ENCODE data around the gene BCL2L11. TPM values are rescaled to one million over a fixed set of nuclear protein-coding genes. Genes with fewer than 3 reads are reported as not detected.

The BCL2L11 gene
- total and polyA plus RNA-seq, 2 experiments from 2014 or later = 10.6 to 22.5 TPM

- TF ChIP-seq ETS1 (IDR thresholded peaks at IDR 0.05) (no peak), REST (IDR thresholded peaks at IDR 0.05; ENCODE audit: unreplicated experiment) (no peak), NANOG (IDR thresholded peaks at IDR 0.05; ENCODE audit: borderline replicate concordance) (no peak), ZNF331 (CRISPR knock-in tag; IDR thresholded peaks at IDR 0.05; ENCODE audit: low read depth) (no peak)
Measured at GRCh38 chr2:111148925-111149324, 28.2 kb downstream of the BCL2L11 start (continued).

GRCh38 chr2:111149882-111150455, 29.3 kb downstream of the BCL2L11 start:
- H3K4me1 ChIP-seq (ENCODE audit: insufficient read depth) = peaks cover 5% of the 10 kb centered on the region; the same call in 1 of the 2 replicates
- no peak for ATAC-seq
- Mint-ChIP-seq H3K9me3 (no peaks in the 10 kb centered on the region), H3K27me3 (ENCODE audit: insufficient read depth, low read depth, poor library complexity) (peaks cover 2% of the 10 kb centered on the region), H3K36me3 (ENCODE audit: low read depth) (peaks cover 31% of the 10 kb centered on the region), H3K27ac (no peak overlapping the region), H3K4me3 (no peak overlapping the region), H3K4me1 (peaks cover 22% of the 10 kb centered on the region)
- DNase-seq (ENCODE audit: low spot score) = no peak
- no peak overlapping the region for H3K4me3 ChIP-seq
- no peaks in the 10 kb centered on the region for H3K9me2 ChIP-seq (ENCODE audit: insufficient read depth)
- no peak overlapping the region for H2AFZ ChIP-seq
- H3K4me2 ChIP-seq = no peak overlapping the region
- peaks cover 24% of the 10 kb centered on the region; the same call in 1 of the 2 replicates for H3K36me3 ChIP-seq (ENCODE audit: insufficient read depth)
- H3K79me2 ChIP-seq (replicated peaks; ENCODE audit: insufficient read depth) = peaks cover 84% of the 10 kb centered on the region
- no peak overlapping the region for H3K27ac ChIP-seq (ENCODE audit: low read depth)
- H3F3A ChIP-seq (replicated peaks; ENCODE audit: low read depth) = no peaks in the 10 kb centered on the region
- H3K27me3 ChIP-seq (ENCODE audit: insufficient read depth) = no peaks in the 10 kb centered on the region
- H4K20me1 ChIP-seq (replicated peaks; ENCODE audit: insufficient read depth) = peaks cover 17% of the 10 kb centered on the region
- no peak for TF ChIP-seq ZNF114 (CRISPR knock-in tag; IDR thresholded peaks at IDR 0.05)
- TF ChIP-seq ETS1 (IDR thresholded peaks at IDR 0.05) = no peak
- no peak for TF ChIP-seq JUNB (IDR thresholded peaks at IDR 0.05; ENCODE audit: unreplicated experiment)
- TF ChIP-seq CTCF (conservative IDR thresholded peaks at IDR 0.05; ENCODE audit: low read depth in 2 of 2) = no peak
- no peak for TF ChIP-seq EZH2phosphoT487 (IDR thresholded peaks at IDR 0.05; ENCODE audit: unreplicated experiment)
- no peak for TF ChIP-seq REST (IDR thresholded peaks at IDR 0.05; ENCODE audit: unreplicated experiment)
- no peak for TF ChIP-seq CREB1 (CRISPR knock-in tag; IDR thresholded peaks at IDR 0.05; ENCODE audit: low read depth)
- no peak for TF ChIP-seq STAT1 (IDR thresholded peaks at IDR 0.05; ENCODE audit: unreplicated experiment)
- TF ChIP-seq EZH2 (IDR thresholded peaks at IDR 0.05; ENCODE audit: low read depth, unreplicated experiment) = no peak
- TF ChIP-seq POLR2AphosphoS5 (IDR thresholded peaks at IDR 0.05; ENCODE audit: low read depth) = no peak
- TF ChIP-seq NANOG (IDR thresholded peaks at IDR 0.05; ENCODE audit: borderline replicate concordance) = no peak
